CD4-positive, alpha-beta T cell (primary cell): Measurements from ENCODE around the gene VPS33B. TPM values are rescaled to one million over a fixed set of nuclear protein-coding genes. Genes with fewer than 3 reads are reported as not detected.

Experiments used
- ATAC-seq: fragments of 200-7000 bp; cut with Tn5 transposase; one replicate; pipeline ENCODE4 v1.10.0; 2022; ENCODE audit warnings: mild to moderate bottlenecking; ENCODE audit not compliant: poor library complexity
- CTCF ChIA-PET: fragments of 350-600 bp; sonication (Branson Sonifier 250); formaldehyde crosslinking; loops from one replicate; lab custom pipeline; 2021; ENCODE audit warnings: antibody characterized with exemption, inconsistent platforms; lab: Charles Lee
- POLR2A ChIA-PET: fragments of 350-600 bp; sonication (Branson Sonifier 250); formaldehyde crosslinking; loops from one replicate; lab custom pipeline; 2021; ENCODE audit warnings: antibody characterized with exemption, inconsistent platforms; lab: Charles Lee
- DNase-seq, 14 experiments: peaks; one replicate each; pipeline ENCODE4 v3.0.0-alpha.2; 2013 to 2020; ENCODE audit warnings: mixed read lengths in 2 of 14
- H3K27ac ChIP-seq, 2 donors: one replicate each; pipeline versions ENCODE4 v1.5.1 to v1.7.0; 2013; ENCODE audit warnings: low read length in 2 of 2, low read depth in 1 of 2, mild to moderate bottlenecking in 1 of 2
- H3K27me3 ChIP-seq, 2 experiments: 1 replicate in 1 of 2; 2 replicates in 1 of 2; pipeline versions ENCODE4 v1.6.1 to v1.7.0; 2013; ENCODE audit warnings: low read length in 2 of 2, control low read depth in 1 of 2, mild to moderate bottlenecking in 1 of 2, moderate library complexity in 1 of 2; ENCODE audit not compliant: insufficient read depth in 2 of 2, control insufficient read depth in 1 of 2
- H3K36me3 ChIP-seq: one replicate; pipeline ENCODE4 v1.6.1; 2013; ENCODE audit warnings: low read length, control low read depth; ENCODE audit not compliant: insufficient read depth
- H3K4me1 ChIP-seq: one replicate; pipeline ENCODE4 v1.6.1; 2013; ENCODE audit warnings: low read length, control low read depth; ENCODE audit not compliant: insufficient read depth
- H3K4me3 ChIP-seq: one replicate; pipeline ENCODE4 v1.5.1; 2013; ENCODE audit warnings: mild to moderate bottlenecking, low read length, moderate library complexity
- H3K9me3 ChIP-seq, 2 experiments: 1 replicate in 1 of 2; 2 replicates in 1 of 2; pipeline versions ENCODE4 v1.6.1 to v1.7.0; 2013; ENCODE audit warnings: low read length in 2 of 2, mild to moderate bottlenecking in 2 of 2, control low read depth in 1 of 2, moderate library complexity in 1 of 2; ENCODE audit not compliant: control insufficient read depth in 1 of 2, insufficient read depth in 1 of 2
- H3K27ac Mint-ChIP-seq: one replicate; pipeline ENCODE4 v1.8.0; 2020; ENCODE audit warnings: mixed read lengths
- H3K27me3 Mint-ChIP-seq: one replicate; pipeline ENCODE4 v1.8.0; 2021; ENCODE audit warnings: mixed read lengths
- H3K36me3 Mint-ChIP-seq: one replicate; pipeline ENCODE4 v1.8.0; 2021; ENCODE audit warnings: low read depth, mixed read lengths
- H3K4me1 Mint-ChIP-seq: one replicate; pipeline ENCODE4 v1.8.0; 2021; ENCODE audit warnings: low read depth, mixed read lengths
- H3K4me3 Mint-ChIP-seq: one replicate; pipeline ENCODE4 v1.8.0; 2020; ENCODE audit warnings: mild to moderate bottlenecking, mixed read lengths
- H3K9me3 Mint-ChIP-seq: one replicate; pipeline ENCODE4 v1.8.0; 2020; ENCODE audit warnings: mixed read lengths
- intact Hi-C, 2 experiments: fragments of 100-400 bp; cut with DNase I in 1 of 2; cut with micrococcal nuclease in 1 of 2; formaldehyde crosslinking; loops; one replicate each; pipeline versions ENCODE4 v1.15.1 to v1.9.0; 2023 to 2025; cut with DNase I, micrococcal nuclease
- total RNA-seq, 174 experiments: library from RNA in 2 of 174; stranded (reverse) in 2 of 174; gene quantifications; one replicate each; pipeline ENCODE4 v1.2.3 and lab custom pipeline; 2021 to 2026
- TF ChIP-seq, protein P1 (sequence below): fragments of 200-600 bp; IDR thresholded peaks from one replicate; pipeline ENCODE4 v1.8.0; 2022; ENCODE audit warnings: antibody characterized with exemption, mild to moderate bottlenecking

Gene VPS33B
- total RNA-seq, 2 experiments from 2014 or later = 17.2 to 23.8 TPM

DNA sequence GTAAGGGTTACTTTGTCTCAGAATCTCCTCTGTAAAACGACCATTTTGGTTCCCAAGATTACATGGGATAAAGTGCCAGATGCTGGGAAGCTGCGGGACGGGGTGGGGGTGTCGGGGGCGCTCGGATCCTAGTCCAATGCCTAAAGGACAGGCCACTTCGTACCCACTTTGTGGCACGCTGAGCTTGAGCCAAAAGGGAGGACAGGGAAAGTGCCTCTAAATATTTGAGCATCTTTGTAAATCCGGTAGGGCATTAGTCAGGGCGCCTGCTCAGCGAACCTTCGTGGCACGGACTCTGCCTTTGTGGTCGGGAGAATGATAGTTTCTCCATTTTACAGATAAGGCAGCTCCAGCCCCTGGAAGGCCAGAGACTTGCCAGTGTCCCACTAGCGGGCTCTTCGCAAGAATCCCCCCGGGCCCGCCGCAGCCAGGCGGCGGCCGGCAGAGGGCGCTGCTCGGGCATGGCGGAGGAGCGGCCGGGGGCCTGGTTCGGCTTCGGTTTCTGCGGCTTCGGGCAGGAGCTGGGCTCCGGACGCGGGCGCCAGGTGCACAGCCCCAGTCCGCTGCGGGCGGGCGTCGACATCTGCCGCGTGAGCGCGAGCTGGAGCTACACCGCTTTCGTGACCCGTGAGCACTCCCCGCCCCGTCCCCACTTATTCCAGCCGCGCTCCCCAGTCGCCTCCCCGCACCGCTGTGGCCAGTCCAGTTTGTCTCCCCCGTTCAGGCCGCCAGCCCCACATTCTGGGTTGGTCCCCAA lies 65.9 kb downstream of the VPS33B start:
- peaks cover 26% of the 10 kb centered on the region for H3K4me1 ChIP-seq
- H3K27me3 ChIP-seq = no peaks in the 10 kb centered on the region
- peak; percentile 44 to 80 (median 60) for DNase-seq
- Mint-ChIP-seq H3K27ac (peak overlapping the region; percentile 47), H3K4me1 (peaks cover 9% of the 10 kb centered on the region), H3K27me3 (no peaks in the 10 kb centered on the region), H3K4me3 (peak overlapping the region; percentile 76), H3K36me3 (peaks cover 44% of the 10 kb centered on the region), H3K9me3 (no peaks in the 10 kb centered on the region)
- ATAC-seq = no peak
- H3K4me3 ChIP-seq = peak overlapping the region; percentile 30
- ChIA-PET POLR2A (interaction anchor here (1.0 to 7.7 kb wide), 3 partner anchors 23 to 77 kb away, joined by 3 to 126 read pairs (median 9); partner anchors contain the start of genes HDDC3, MAN2A2 and UNC45A), CTCF (interaction anchor here (0.5 to 5.5 kb wide), 15 partner anchors 10 to 1016 kb away, joined by 3 to 41 read pairs (median 3); partner anchors contain the start of genes HDDC3, UNC45A and VPS33B)
- no peak overlapping the region for H3K27ac ChIP-seq
- intact Hi-C loops = loop anchor here (1.0 to 5.0 kb wide), 6 partner anchors 36 to 315 kb away; partner anchors contain the start of genes PRC1 (in 1 of the 2) and VPS33B (in 1 of the 2)
- no peaks in the 10 kb centered on the region for H3K9me3 ChIP-seq
- TF ChIP-seq, protein P1, sequence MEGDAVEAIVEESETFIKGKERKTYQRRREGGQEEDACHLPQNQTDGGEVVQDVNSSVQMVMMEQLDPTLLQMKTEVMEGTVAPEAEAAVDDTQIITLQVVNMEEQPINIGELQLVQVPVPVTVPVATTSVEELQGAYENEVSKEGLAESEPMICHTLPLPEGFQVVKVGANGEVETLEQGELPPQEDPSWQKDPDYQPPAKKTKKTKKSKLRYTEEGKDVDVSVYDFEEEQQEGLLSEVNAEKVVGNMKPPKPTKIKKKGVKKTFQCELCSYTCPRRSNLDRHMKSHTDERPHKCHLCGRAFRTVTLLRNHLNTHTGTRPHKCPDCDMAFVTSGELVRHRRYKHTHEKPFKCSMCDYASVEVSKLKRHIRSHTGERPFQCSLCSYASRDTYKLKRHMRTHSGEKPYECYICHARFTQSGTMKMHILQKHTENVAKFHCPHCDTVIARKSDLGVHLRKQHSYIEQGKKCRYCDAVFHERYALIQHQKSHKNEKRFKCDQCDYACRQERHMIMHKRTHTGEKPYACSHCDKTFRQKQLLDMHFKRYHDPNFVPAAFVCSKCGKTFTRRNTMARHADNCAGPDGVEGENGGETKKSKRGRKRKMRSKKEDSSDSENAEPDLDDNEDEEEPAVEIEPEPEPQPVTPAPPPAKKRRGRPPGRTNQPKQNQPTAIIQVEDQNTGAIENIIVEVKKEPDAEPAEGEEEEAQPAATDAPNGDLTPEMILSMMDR = peak; percentile 79
- H3K36me3 ChIP-seq = peaks cover 38% of the 10 kb centered on the region

DNA sequence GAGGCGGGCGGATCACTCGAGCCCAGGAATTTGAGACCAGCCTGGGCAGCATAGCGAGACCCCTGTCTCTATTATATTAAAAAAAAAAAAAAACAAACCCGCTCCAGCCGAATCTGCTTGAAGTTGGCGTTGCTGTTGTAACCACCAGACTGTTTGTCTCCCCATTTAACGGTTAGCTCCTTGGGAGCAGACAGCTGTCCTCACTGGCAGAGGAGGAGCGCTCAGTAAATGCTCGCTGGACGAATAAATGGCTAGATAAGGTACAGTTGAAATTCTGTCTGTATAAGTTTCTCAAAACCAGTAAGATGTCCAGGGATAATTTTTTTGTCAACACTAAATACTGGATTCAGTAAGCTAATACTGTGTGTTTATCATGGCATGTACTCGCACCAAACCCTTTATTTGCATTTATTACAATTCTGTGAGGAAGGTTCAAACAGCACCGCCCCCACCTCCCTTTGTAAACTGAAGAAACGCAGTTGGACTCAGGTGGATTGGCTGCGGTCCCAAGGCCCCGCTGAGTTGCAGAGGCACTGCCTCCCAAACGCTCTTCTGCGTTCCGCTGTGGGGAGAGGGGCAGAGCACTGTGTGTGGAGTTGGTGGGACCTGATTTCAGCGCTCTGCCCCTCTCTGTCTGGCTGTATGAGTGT lies 66.6 kb downstream of the VPS33B start:
- peak overlapping the region; percentile 47 for H3K27ac Mint-ChIP-seq
- Histone ChIP-seq H3K27me3 (no peaks in the 10 kb centered on the region), H3K4me3 (peak overlapping the region; percentile 74), H3K9me3 (no peaks in the 10 kb centered on the region), H3K4me1 (peaks cover 26% of the 10 kb centered on the region), H3K36me3 (peaks cover 35% of the 10 kb centered on the region), H3K27ac (no peak overlapping the region)
- TF ChIP-seq, protein P1 = no peak
- POLR2A ChIA-PET = interaction anchor here (1.0 to 7.7 kb wide), 3 partner anchors 22 to 77 kb away, joined by 3 to 126 read pairs (median 9); partner anchors contain the start of genes HDDC3, MAN2A2 and UNC45A
- H3K27me3 Mint-ChIP-seq = no peaks in the 10 kb centered on the region
- peaks cover 9% of the 10 kb centered on the region for H3K4me1 Mint-ChIP-seq
- DNase-seq (peak in 1 of 14 experiments; percentile 22), ATAC-seq (no peak)
- peak overlapping the region; percentile 76 for H3K4me3 Mint-ChIP-seq
- CTCF ChIA-PET = interaction anchor here (0.9 to 5.5 kb wide), 8 partner anchors 20 to 94 kb away, joined by 3 to 41 read pairs (median 6); partner anchors contain the start of genes HDDC3, UNC45A and VPS33B
- peaks cover 37% of the 10 kb centered on the region for H3K36me3 Mint-ChIP-seq
- no peaks in the 10 kb centered on the region for H3K9me3 Mint-ChIP-seq
- intact Hi-C loops = loop anchor here (1.0 to 5.0 kb wide), 7 partner anchors 37 to 316 kb away; partner anchors contain the start of genes PRC1 (in 2 of the 2) and VPS33B (in 1 of the 2)
